ENCODE results near the gene GLTP.
"Not testable (repeated sequence)": the region's sequence is repeated elsewhere in the genome, so short reads cannot be mapped to it uniquely, and the experiment has no call there.

The GLTP gene

GRCh38 chr12:109876406-109876805 is 3.9 kb downstream of the GLTP start:
- no peak for DNase-seq

- no peak for DNase-seq
Measured at GRCh38 chr12:109875572-109876131, 4.7 kb downstream of the GLTP start.

- no peak for DNase-seq
Measured at GRCh38 chr12:109873653-109874052, 6.7 kb downstream of the GLTP start.

- DNase-seq = no peak
Measured at GRCh38 chr12:109871668-109872314, 8.6 kb downstream of the GLTP start.

- no peak for DNase-seq
Measured at GRCh38 chr12:109870648-109871047, 9.7 kb downstream of the GLTP start.

- DNase-seq = no peak
Measured at GRCh38 chr12:109868182-109869051, 11.9 kb downstream of the GLTP start.

GRCh38 chr12:109864916-109865315 is 15.4 kb downstream of the GLTP start:
- DNase-seq = no peak

- DNase-seq = no peak
Measured at GRCh38 chr12:109863847-109864712, 16.3 kb downstream of the GLTP start.

GRCh38 chr12:109862491-109862890 is 17.9 kb downstream of the GLTP start:
- DNase-seq = not testable (repeated sequence)

- DNase-seq = no peak
Measured at GRCh38 chr12:109861689-109862314, 18.5 kb downstream of the GLTP start.

GRCh38 chr12:109860977-109861376 is 19.4 kb downstream of the GLTP start:
- no peak for DNase-seq

GRCh38 chr12:109858764-109859163 is 21.6 kb downstream of the GLTP start:
- DNase-seq = no peak

- DNase-seq = no peak
Measured at GRCh38 chr12:109857715-109858114, 22.6 kb downstream of the GLTP start.

GRCh38 chr12:109855377-109855776 is 25.0 kb downstream of the GLTP start:
- DNase-seq = no peak

GRCh38 chr12:109850518-109850917 is 29.8 kb downstream of the GLTP start:
- not testable (repeated sequence) for DNase-seq

- DNase-seq = no peak
Measured at GRCh38 chr12:109847142-109847735, 33.1 kb downstream of the GLTP start.

GRCh38 chr12:109845824-109846205 is 34.5 kb downstream of the GLTP start:
- DNase-seq = no peak

GRCh38 chr12:109844983-109845823 is 35.1 kb downstream of the GLTP start:
- DNase-seq = peak; percentile 90

- no peak for DNase-seq
Measured at GRCh38 chr12:109844091-109844490, 36.2 kb downstream of the GLTP start.

- no peak for DNase-seq
Measured at GRCh38 chr12:109842021-109842420, 38.3 kb downstream of the GLTP start.

- no peak for DNase-seq
Measured at GRCh38 chr12:109841356-109841755, 39.0 kb downstream of the GLTP start.

Data from stimulated activated CD4-positive, alpha-beta T cell treated with anti-CD3 and anti-CD28 coated beads, Interleukin-12 subunit alpha, Interleukin-12 subunit beta, amount 100 ng/mL, for 4 hours (primary cell).